GM18499 (cell line): ENCODE data around the gene PFDN4.
"Not testable (repeated sequence)": the region's sequence is repeated elsewhere in the genome, so short reads cannot be mapped to it uniquely, and the experiment has no call there.

ENCODE experiments used
- ATAC-seq: cut with Tn5 transposase; IDR thresholded peaks from one replicate; pipeline ENCODE4 v1.9.1; 2021; ENCODE audit warnings: moderate number of reproducible peaks; ENCODE audit not compliant: insufficient read depth, unreplicated experiment

PFDN4 gene

GRCh38 chr20:54256202-54256601 is 48.3 kb downstream of the PFDN4 start:
- no peak for ATAC-seq

GRCh38 chr20:54257071-54257816 is 49.4 kb downstream of the PFDN4 start:
- ATAC-seq = no peak

- ATAC-seq = no peak
These were observed 52.2 kb downstream of the PFDN4 start for GRCh38 chr20:54260116-54260515.

GRCh38 chr20:54262671-54263070 is 54.8 kb downstream of the PFDN4 start:
- no peak for ATAC-seq

- no peak for ATAC-seq
These were observed 55.3 kb downstream of the PFDN4 start for GRCh38 chr20:54263116-54263690.

GRCh38 chr20:54265791-54266190 is 57.9 kb downstream of the PFDN4 start:
- not testable (repeated sequence) for ATAC-seq

GRCh38 chr20:54266844-54267243 is 59.0 kb downstream of the PFDN4 start:
- no peak for ATAC-seq

- no peak for ATAC-seq
These were observed 59.7 kb downstream of the PFDN4 start for GRCh38 chr20:54267483-54268003.

GRCh38 chr20:54268941-54269340 is 61.1 kb downstream of the PFDN4 start:
- no peak for ATAC-seq
